HepG2 (cell line): ENCODE results near the gene CREBBP. TPM values are rescaled to one million over a fixed set of nuclear protein-coding genes. Genes with fewer than 3 reads are reported as not detected.

ENCODE experiments used
- ATAC-seq: fragments of 200-7000 bp; cut with Tn5 transposase; 3 replicates; pipeline ENCODE4 v1.9.1; 2020; ENCODE audit warnings: mild to moderate bottlenecking, moderate library complexity
- BruUV-seq: library from RNA; stranded (reverse); fragments of 400-500 nt; replicated peaks from 2 replicates; lab custom pipeline; 2021; lab: Mats Ljungman, UMichigan
- CTCF ChIA-PET: fragments of 300-600 bp; formaldehyde crosslinking; extraction: SDS; loops from one replicate; lab custom pipeline; 2021; ENCODE audit warnings: low total read pairs, inconsistent platforms, low intra/inter-chr PET ratio; lab: Yijun Ruan, JAX
- POLR2A ChIA-PET: fragments of 350-600 bp; sonication (Branson Sonifier 250); formaldehyde crosslinking; loops from one replicate; lab custom pipeline; 2020; ENCODE audit warnings: antibody characterized with exemption, inconsistent platforms; lab: Yijun Ruan, JAX
- DNase-seq: peaks from one replicate; pipeline ENCODE4 v3.0.0-alpha.2; 2015; ENCODE audit warnings: low spot score
- FAIRE-seq: peaks from 3 replicates; lab custom pipeline; 2011; peaks lifted over from hg19 to GRCh38; lab: Jason Lieb, UNC
- H2AFZ ChIP-seq: one replicate; pipeline ENCODE4 v1.6.1; 2011; ENCODE audit warnings: low read length, inconsistent platforms
- H3K27ac ChIP-seq: fragments of 300-600 bp; 3 replicates; pipeline ENCODE4 v1.8.0; 2011; ENCODE audit warnings: mixed run types, mild to moderate bottlenecking, mixed read lengths, low read length, inconsistent platforms; ENCODE audit not compliant: insufficient read depth; ENCODE audit errors: extremely low read length
- H3K27me3 ChIP-seq, 2 experiments: fragments of 200-600 bp in 1 of 2; 2 replicates in 1 of 2; 3 replicates in 1 of 2; pipeline versions ENCODE4 v1.6.0 to v1.8.0; 2011; ENCODE audit warnings: low read length in 2 of 2, mild to moderate bottlenecking in 2 of 2, moderate library complexity in 2 of 2, inconsistent platforms in 1 of 2; ENCODE audit not compliant: insufficient read depth in 2 of 2, control insufficient read depth in 1 of 2
- H3K36me3 ChIP-seq, 2 experiments: fragments of 200-600 bp in 1 of 2; replicated peaks in 1 of 2; 2 replicates in 1 of 2; 3 replicates in 1 of 2; pipeline versions ENCODE4 v1.5.1 to v1.8.0; 2011; ENCODE audit warnings: low read length in 2 of 2, inconsistent platforms in 1 of 2; ENCODE audit not compliant: insufficient read depth in 2 of 2, control insufficient read depth in 1 of 2
- H3K4me1 ChIP-seq: 2 replicates; pipeline ENCODE4 v1.5.1; 2012; ENCODE audit warnings: low read length, inconsistent platforms; ENCODE audit not compliant: insufficient read depth
- H3K4me2 ChIP-seq: 2 replicates; pipeline ENCODE4 v1.6.0; 2011; ENCODE audit warnings: low read depth, low read length, inconsistent platforms
- H3K4me3 ChIP-seq, 3 experiments: fragments of 200-600 bp in 1 of 3; sonication (generic), shearing (Covaris generic) in 1 of 3; replicated peaks in 1 of 3; 2 replicates each; pipeline ENCODE4 v1.5.1; 2011 to 2016; ENCODE audit warnings: low read length in 3 of 3, inconsistent platforms in 2 of 3, low read depth in 2 of 3, mild to moderate bottlenecking in 2 of 3, control low read depth in 1 of 3, mixed read lengths in 1 of 3; ENCODE audit not compliant: insufficient read depth in 1 of 3
- H3K79me2 ChIP-seq: one replicate; pipeline ENCODE4 v1.6.1; 2011; ENCODE audit warnings: low read length, inconsistent platforms; ENCODE audit not compliant: insufficient read depth
- H3K9ac ChIP-seq: 2 replicates; pipeline ENCODE4 v1.6.0; 2011; ENCODE audit warnings: mild to moderate bottlenecking, low read depth, low read length, inconsistent platforms; ENCODE audit not compliant: insufficient read depth
- H3K9me3 ChIP-seq: 2 replicates; pipeline ENCODE4 v1.5.1; 2012; ENCODE audit warnings: mild to moderate bottlenecking, low read length
- H4K20me1 ChIP-seq: 2 replicates; pipeline ENCODE4 v1.6.0; 2011; ENCODE audit warnings: inconsistent platforms, mild to moderate bottlenecking, low read length, moderate library complexity; ENCODE audit not compliant: insufficient read depth
- HOXD1 ChIP-seq: sonication (generic); formaldehyde crosslinking; IDR thresholded peaks from 2 replicates; pipeline ENCODE4 v1.5.0; 2020; ENCODE audit warnings: missing genetic modification reagents
- MTF1 ChIP-seq: sonication (generic); formaldehyde crosslinking; IDR thresholded peaks from 2 replicates; pipeline ENCODE4 v1.5.0; 2020; ENCODE audit warnings: missing genetic modification reagents
- PLRG1 ChIP-seq: fragments of 450-650 bp; conservative IDR thresholded peaks from 2 replicates; pipeline ENCODE4 v1.6.1; 2016
- POLR2AphosphoS5 ChIP-seq: IDR thresholded peaks from 2 replicates; pipeline ENCODE4 v1.6.1; 2012; ENCODE audit warnings: low read depth, low read length
- TEAD2 ChIP-seq: sonication (generic); formaldehyde crosslinking; IDR thresholded peaks from 2 replicates; pipeline ENCODE4 v1.9.0; 2021; ENCODE audit warnings: missing genetic modification reagents
- U2AF2 ChIP-seq: fragments of 200-400 bp; formaldehyde crosslinking; IDR thresholded peaks from 2 replicates; pipeline ENCODE4 v1.6.1; 2017; ENCODE audit warnings: low read depth, mild to moderate bottlenecking, low read length
- ZBTB49 ChIP-seq: sonication (generic); formaldehyde crosslinking; IDR thresholded peaks from 2 replicates; pipeline ENCODE4 v1.4.0; 2020; ENCODE audit warnings: missing genetic modification reagents, borderline replicate concordance
- ZMYM4 ChIP-seq: sonication (generic); formaldehyde crosslinking; IDR thresholded peaks from 2 replicates; pipeline ENCODE4 v1.8.1; 2023; ENCODE audit warnings: mild to moderate bottlenecking, missing genetic modification reagents
- ZNF331 ChIP-seq: sonication (generic); formaldehyde crosslinking; IDR thresholded peaks from 2 replicates; pipeline ENCODE4 v1.4.0; 2020; ENCODE audit warnings: missing genetic modification reagents
- ZNF687 ChIP-seq: sonication (generic); formaldehyde crosslinking; IDR thresholded peaks from 2 replicates; pipeline ENCODE4 v1.5.1; 2020; ENCODE audit warnings: mild to moderate bottlenecking, missing genetic modification reagents, moderate library complexity
- WGBS: methylation state at CpG from one replicate; pipeline ENCODE4 v1.1.6; 2017; ENCODE audit warnings: low lambda C conversion rate; 5-methylcytosine and 5-hydroxymethylcytosine counted together
- in situ Hi-C: cut with HindIII; loops from 2 replicates; pipeline ENCODE4 v1.10.0; 2017; ENCODE audit warnings: low pct_unique_long_range_greater_than_20kb; ENCODE audit not compliant: extremely low pct_ligation_motif_present
- intact Hi-C: fragments of 100-400 bp; cut with micrococcal nuclease; formaldehyde crosslinking; loops from one replicate; pipeline ENCODE4 v1.10.0; 2022; ENCODE audit not compliant: unreplicated experiment
- polyA plus RNA-seq, 8 experiments: library from polyadenylated mRNA; depleted of rRNA in 3 of 8; stranded (reverse) in 7 of 8; unstranded in 1 of 8; fragments of >200 nt; fragmentation: Illumina TruSeq in 4 of 8; extraction: Trizol in 4 of 8; gene quantifications; 2 replicates each; pipeline versions ENCODE4 v1.2.1 to v1.2.3, GENCODE V29; 2011 to 2016; ENCODE audit warnings: low read depth in 4 of 8, missing spikeins in 1 of 8, mixed read lengths in 1 of 8; ENCODE audit not compliant: insufficient read depth in 1 of 8
- total RNA-seq, 5 experiments: library from RNA; depleted of rRNA; stranded (reverse); fragments of >200 nt; fragmentation: Illumina TruSeq; extraction: Trizol; gene quantifications; 2 replicates each; pipeline ENCODE4 v1.2.3, GENCODE V29; 2016; ENCODE audit warnings: low read depth in 1 of 5

Gene CREBBP
- total and polyA plus RNA-seq, 2 of the 13 experiments (the other 11 are each of a cell fraction or from before 2014, with no cell fraction given): 5.3 to 10.4 TPM

- TF ChIP-seq ZNF331 (CRISPR knock-in tag): no peak
- TF ChIP-seq U2AF2: no peak
- TF ChIP-seq HOXD1: no peak
- TF ChIP-seq PLRG1: no peak
- no peak for TF ChIP-seq ZMYM4 (CRISPR knock-in tag)
- no peaks in the 10 kb centered on the region for H4K20me1 ChIP-seq
- peaks cover 0 to 6% of the 10 kb centered on the region in 2 experiments; a peak in 2 of 5 replicates for H3K36me3 ChIP-seq
- BruUV-seq: no TSS peak
- no peaks in the 10 kb centered on the region for H3K9me3 ChIP-seq
- no peak overlapping the region for H3K4me2 ChIP-seq
- H3K9ac ChIP-seq: no peak overlapping the region
- no peaks in the 10 kb centered on the region; a peak in 1 of 5 replicates for H3K27me3 ChIP-seq
- H3K4me3 ChIP-seq: no peak overlapping the region
- ATAC-seq (no peak), FAIRE-seq (no peak), DNase-seq (no peak)
- H2AFZ ChIP-seq: no peak overlapping the region
- peak overlapping the region; percentile 55 for H3K27ac ChIP-seq
- CTCF ChIA-PET: no interaction called here
- peaks cover 55% of the 10 kb centered on the region for H3K79me2 ChIP-seq
- WGBS: 94% methylated on average over 4 of the region's 4 CpGs
- intact Hi-C loops: no loop called here
- peaks cover 41% of the 10 kb centered on the region for H3K4me1 ChIP-seq
- in situ Hi-C loops: no loop called here
- POLR2A ChIA-PET: no interaction called here
Observed at GRCh38 chr16:3701531-3701930, 179.0 kb downstream of the CREBBP start.

GRCh38 chr16:3698941-3699340, 181.6 kb downstream of the CREBBP start:
- no peak for DNase-seq
- CTCF ChIA-PET: no interaction called here
- no peak overlapping the region for H3K9ac ChIP-seq
- H3K79me2 ChIP-seq: peaks cover 61% of the 10 kb centered on the region
- no peak for ATAC-seq
- H3K4me1 ChIP-seq: peaks cover 59% of the 10 kb centered on the region
- 98% methylated on average over 4 of the region's 4 CpGs for WGBS
- TF ChIP-seq POLR2AphosphoS5 (0 out of 2 replicates have a peak, but pooled peaks have one; percentile 24), ZNF687 (CRISPR knock-in tag) (peak; percentile 18; the same call in 1 of the 2 replicates), TEAD2 (CRISPR knock-in tag) (no peak), ZBTB49 (no peak), MTF1 (CRISPR knock-in tag) (no peak)
- no peak overlapping the region for H3K4me2 ChIP-seq
- in situ Hi-C loops: no loop called here
- no peak overlapping the region for H2AFZ ChIP-seq
- POLR2A ChIA-PET: no interaction called here
- no peak for FAIRE-seq
- intact Hi-C loops: loop anchor here (10.0 kb wide), 1 partner anchor 416 kb away; the partner anchor contains the start of gene ADCY9
- H3K9me3 ChIP-seq: no peaks in the 10 kb centered on the region
- no peaks in the 10 kb centered on the region for H4K20me1 ChIP-seq
- BruUV-seq: no TSS peak
- H3K27me3 ChIP-seq: no peaks in the 10 kb centered on the region; a peak in 1 of 5 replicates
- peaks cover 0 to 3% of the 10 kb centered on the region in 2 experiments; a peak in 2 of 5 replicates for H3K36me3 ChIP-seq
- peak overlapping the region; percentile 30 for H3K27ac ChIP-seq
- H3K4me3 ChIP-seq: no peak overlapping the region
